HG03520 (cell line): ENCODE data around the gene PACSIN3.
"Not testable (repeated sequence)": the region's sequence is repeated elsewhere in the genome, so short reads cannot be mapped to it uniquely, and the experiment has no call there.

Experiments used
- ATAC-seq: cut with Tn5 transposase; IDR thresholded peaks from one replicate; pipeline ENCODE4 v1.9.1; 2021; ENCODE audit warnings: mild to moderate bottlenecking, moderate library complexity; ENCODE audit not compliant: unreplicated experiment

The PACSIN3 gene

DNA sequence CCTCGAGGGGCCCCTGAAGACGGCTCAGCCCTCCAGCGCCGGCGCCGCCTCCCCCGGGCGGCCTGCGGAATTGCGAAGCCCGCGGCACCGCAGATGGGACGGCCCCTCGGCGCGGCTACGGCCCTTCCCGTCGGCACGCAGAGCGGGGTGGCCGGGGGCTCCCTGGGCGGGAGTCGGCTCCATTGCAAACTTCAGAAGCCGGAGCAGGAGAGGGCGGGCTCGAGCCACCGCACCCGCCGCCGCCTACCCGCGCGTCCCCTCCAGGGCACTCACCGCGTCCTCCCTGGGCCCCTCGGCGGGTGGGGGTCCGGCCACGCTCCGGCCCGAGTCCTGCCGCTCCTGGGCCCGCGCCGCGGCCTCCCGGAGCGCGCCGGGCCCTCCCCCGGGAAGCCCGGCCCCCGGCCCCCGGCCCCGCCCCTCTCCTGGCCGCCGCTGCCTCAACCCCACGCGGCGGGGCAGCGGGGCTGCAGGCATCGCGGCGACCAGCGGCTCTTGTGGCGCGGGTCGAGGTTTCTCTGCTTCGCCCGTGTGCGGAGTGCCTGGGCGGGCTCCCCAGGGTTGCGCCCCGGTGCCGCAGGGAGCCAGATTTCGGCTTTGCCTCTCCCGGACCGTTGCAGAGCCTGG, at the start of gene PACSIN3:
TSS of gene PACSIN3 (minus strand) at position 359 of the 624 bp plus-strand sequence. CDS start 3,707 bp downstream, outside the sequence.
- ATAC-seq, result no peak

DNA sequence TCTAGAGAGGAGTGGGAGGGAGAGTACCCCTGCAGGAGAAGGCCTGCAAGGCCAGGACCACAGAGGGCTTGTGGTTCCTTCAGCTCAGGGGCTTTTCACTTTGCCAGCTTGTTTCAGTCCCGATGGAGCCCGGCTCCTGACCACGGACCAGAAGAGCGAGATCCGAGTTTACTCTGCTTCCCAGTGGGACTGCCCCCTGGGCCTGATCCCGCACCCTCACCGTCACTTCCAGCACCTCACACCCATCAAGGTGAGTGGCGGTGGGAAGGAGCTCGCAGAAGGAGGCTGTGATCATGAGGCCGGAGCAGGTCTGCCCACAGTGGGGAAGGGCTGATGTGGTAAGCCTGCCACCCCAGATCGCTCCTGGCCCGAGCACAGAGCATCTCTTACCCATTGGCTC, 48.9 kb upstream of the PACSIN3 start:
- no peak for ATAC-seq

DNA sequence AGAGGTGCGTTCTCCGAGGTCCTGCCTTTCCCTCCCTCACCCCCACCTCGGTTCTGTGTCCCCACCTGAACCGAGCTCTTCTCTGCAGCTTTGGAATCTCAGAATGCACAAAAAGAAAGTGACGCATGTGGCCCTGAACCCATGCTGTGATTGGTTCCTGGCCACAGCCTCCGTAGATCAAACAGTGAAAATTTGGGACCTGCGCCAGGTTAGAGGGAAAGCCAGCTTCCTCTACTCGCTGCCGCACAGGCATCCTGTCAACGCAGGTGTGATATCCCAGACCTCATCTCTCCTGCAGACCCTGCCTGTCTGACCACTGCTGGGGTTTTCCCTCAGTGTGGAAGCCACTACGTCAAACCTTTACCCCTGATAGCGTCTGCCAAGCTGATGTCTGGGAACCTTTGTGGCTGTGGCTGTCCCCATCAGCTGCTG, 48.5 kb upstream of the PACSIN3 start:
- ATAC-seq, result no peak

DNA sequence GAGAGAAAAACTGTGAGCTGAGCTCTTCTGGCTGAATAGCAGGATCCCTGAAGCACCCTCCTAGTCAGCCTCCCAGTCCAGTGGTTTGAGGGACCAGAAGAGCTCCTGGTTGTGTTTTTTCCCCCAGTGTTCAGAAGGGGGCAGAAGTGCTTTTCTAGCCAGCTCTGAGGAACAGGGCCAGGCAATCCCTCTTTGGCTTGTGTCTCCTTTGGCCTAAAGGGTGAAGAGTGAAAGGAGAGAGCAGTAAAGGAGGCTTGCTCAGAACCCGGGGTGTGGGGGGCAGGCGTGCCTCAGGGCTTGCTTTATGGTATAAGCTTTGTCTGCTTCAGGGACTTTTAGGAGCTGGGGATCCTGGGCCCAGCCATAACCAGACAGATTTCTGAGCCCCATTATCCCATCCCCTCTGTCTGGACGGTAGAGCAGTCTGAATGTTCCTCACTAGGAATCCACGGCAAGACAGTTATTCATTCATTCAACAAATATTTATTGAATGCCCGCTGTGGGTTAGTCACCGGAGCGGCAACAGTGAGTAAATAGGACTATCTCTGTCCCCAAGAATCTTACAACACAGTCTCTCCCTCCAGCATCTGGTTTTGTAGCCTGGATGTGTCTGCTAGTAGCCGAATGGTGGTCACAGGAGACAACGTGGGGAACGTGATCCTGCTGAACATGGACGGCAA, 47.9 kb upstream of the PACSIN3 start:
- ATAC-seq, result no peak

DNA sequence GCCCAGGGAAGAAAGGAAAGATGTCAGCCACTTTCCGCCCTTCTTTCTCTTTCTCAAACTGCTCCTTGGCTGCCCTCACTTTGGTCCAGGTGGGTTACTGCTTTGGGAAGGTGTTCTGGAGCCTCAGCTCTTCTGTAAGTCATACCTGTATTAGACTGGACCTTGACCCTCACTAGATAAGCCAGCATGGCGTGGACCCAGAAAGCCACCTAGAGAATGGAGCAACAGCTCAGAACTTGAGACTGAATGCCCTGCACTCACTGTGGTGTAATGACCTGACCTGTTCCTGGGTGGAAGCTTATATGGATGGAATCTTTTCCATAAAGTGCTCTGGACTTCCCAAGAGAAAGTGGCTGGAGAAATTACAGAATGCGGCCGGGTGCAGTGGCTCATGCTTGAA, 46.8 kb upstream of the PACSIN3 start:
- ATAC-seq, result no peak

DNA sequence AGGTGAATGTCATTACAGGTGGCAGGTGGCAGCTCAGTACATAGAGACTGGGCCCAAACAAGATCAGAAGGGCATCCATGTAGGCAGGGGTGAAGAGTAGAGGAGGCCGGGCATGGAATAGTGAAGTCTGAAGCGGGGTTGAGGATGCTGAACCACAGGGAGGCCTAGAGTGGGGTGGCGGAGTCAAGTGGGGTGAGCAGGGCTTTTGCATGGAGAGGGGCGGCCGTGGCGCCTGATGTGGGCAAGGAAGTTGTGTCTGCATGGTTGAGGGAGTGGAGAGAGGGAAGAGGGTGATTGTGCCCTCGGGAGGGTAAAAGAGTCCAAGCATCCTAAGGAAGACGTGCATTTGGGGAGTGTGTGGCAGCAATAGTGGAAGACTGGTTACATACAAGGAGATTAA, 42.9 kb upstream of the PACSIN3 start:
- no peak for ATAC-seq

DNA sequence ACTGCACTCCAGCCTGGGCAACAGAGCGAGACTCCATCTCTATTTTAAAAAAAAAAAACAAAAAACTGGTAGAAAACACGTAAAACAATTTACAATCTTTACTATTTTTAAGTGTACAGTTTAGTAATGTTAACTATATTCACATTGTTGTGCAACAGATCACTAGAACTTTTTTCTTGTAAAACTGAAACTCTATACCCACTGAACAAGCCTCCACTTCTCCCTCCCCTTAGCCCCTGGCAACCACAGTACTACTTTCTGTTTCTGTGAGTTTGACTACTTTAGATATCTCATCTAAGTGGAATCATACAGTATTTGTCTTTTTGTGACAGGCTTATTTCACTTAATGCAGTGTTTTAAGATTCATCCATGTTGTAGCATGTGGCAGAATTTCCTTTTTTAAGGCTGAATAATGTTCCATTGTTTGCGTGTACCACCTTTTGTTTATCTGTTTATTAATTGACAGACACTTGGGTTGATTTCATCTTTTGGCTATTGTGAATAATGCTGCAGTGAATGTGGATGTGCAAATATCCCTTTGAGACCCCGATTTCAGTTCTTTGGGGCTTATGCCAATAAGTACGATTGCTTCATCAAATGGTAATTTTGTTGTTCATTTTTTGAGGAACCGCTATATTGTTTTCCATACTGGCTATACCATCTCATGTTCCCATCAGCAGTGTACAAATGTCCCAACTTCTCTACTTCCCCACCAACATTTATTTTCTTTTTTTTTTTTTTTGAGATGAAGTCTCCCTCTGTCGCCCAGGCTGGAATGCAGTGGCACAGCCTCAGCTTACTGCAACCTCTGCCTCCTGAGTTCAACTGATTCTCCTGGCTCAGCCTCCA, 39.5 kb upstream of the PACSIN3 start:
- ATAC-seq, result peak; percentile 83

- no peak for ATAC-seq
Observed at GRCh38 chr11:47222696-47223095, 36.5 kb upstream of the PACSIN3 start.

- ATAC-seq, result no peak
Observed at GRCh38 chr11:47220401-47220821, 34.2 kb upstream of the PACSIN3 start.

- ATAC-seq, result no peak
Observed at GRCh38 chr11:47216121-47216798, 30.0 kb upstream of the PACSIN3 start.

DNA sequence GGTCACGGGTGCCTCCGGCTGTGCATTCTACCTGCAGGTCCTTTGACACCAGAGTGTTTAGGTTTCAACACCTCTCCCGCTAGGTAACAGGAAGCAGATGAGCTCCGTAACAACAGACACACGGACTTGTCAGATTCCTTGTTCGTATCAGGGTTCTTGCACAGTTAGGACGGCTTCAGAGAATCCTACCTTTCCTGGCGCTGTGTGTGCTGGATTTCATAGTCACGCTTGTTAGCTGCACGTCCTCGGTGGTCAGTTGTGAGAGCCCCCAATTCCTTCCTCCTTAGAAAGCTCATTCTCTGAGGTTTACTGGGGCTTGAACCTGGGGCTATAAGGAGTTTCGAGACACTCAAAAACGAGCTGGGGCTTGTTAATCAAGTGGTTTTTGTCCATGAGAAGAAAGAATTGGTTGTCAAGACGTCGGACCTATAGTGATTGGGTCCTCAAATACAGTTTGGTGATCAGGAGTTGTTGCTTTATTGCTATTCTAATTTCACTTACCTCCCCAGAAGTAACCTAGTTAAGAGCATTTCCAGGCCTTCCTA, 29.2 kb upstream of the PACSIN3 start:
- ATAC-seq, result no peak

DNA sequence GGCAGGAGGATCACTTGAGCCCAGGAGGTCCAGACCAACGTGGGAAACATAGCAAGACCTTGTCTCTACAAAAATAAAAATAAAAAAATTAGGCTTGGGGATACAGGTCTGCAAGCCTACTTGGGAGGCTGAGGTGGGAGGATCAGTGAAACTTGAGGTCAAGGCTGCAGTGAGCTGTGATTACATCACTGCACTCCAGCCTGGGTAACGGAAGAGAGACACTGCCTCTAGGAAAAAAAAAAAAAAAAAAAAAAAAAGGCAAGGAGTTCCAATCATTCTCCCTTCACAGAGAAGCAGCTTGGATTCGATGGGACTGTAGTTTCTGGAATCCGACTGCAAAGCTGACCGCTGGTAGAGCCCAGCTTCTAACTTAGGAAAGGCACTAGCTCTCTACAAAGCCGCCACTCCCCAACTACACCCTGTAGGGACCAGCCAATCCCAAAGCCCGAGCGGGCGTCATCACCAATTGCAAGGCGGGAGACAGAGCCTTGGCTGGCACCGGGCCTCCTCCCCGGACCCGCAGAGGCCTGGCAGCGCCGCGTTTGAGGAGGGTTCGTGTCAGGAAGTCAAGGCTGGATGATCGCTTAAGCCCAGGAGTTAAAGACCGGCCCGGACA, 27.8 kb upstream of the PACSIN3 start:
- peak; percentile 55 for ATAC-seq

DNA sequence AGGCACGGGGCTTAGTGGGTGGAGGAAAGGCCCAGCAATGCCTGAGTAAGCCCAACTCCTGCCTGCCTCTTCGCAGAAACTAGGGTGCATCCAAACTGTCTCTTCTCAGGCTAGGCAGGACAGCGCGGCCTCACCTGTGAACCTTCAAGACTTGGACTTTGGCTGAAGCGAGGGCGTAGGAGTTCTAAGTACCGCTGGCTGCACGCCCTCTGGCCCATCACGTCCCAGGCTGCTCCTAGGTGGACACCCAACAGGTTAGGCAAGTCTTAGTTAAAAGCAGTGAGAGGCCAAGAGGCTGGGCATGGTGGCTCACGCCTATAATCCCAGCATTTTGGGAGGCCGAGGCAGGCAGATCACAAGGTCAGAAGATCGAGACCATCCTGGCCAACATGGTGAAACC, 26.7 kb upstream of the PACSIN3 start:
- no peak for ATAC-seq

- ATAC-seq, result no peak
Observed at GRCh38 chr11:47208628-47209027, 22.4 kb upstream of the PACSIN3 start.

DNA sequence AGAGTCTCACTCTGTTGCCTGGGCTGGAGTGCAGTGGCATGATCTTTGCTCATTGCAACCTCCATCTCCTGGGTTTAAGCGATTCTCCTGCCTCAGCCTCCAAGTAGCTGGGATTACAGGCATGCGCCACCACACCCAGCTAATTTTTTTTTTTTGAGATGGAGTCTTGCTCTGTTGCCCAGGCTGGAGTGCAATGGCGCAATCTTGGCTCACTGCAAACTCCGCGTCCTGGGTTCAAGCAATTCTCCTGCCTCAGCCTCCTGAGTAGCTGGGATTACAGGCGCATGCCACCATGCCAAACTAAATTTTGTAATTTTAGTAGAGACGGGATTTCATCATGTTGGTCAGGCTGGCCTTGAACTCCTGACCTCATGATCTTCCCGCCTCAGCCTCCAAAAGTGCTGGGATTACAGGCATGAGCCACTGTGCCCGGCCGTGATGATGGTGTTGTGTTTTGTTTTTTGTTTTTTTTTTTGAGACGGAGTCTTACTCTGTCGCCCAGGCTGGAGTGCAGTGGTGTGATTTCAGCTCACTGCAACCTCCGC, 21.8 kb upstream of the PACSIN3 start:
- ATAC-seq, result not testable (repeated sequence)

GRCh38 chr11:47207459-47207858, 21.2 kb upstream of the PACSIN3 start:
- ATAC-seq, result no peak

DNA sequence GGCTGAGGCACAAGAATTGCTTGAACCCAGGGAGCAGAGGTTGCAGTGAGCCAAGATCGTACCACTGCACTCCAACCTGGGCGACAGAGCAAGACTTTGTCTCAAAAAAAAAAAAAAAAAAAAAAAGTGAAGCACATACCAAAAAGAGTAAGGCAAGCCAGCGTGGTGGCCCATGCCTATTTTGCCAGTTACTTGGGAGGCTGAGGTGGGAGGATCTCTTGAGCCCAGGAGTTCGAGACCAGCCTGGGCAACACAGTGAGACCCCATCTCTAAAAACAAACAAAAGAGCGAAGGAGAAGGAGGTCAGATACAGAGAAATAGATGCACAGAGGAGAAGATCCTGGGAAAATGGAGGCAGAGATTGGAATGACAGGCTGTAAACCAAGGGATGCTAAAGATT, 20.3 kb upstream of the PACSIN3 start:
- not testable (repeated sequence) for ATAC-seq

DNA sequence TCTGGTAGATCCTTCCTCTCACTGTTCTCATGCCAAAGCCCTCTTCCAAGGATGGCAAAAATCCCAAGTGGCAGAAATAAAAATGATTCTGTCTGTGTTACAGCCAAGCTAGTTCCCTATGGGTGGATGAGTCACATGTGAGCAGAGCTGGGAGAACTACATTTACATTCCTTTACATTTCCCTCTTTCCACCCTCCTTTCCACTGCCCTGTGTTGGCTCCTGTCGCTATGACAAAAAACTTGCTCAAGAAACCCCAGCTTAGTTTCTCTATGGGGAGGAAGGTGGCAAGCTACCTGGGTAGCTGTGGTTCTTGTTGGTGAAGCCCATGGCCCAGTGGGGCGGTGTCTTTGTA, 18.4 kb upstream of the PACSIN3 start:
- no peak for ATAC-seq

GRCh38 chr11:47202576-47202975, 16.3 kb upstream of the PACSIN3 start:
- ATAC-seq, result no peak

GRCh38 chr11:47201015-47201414, 14.8 kb upstream of the PACSIN3 start:
- no peak for ATAC-seq
